CD14-positive monocyte (primary cell): Measurements from ENCODE around the gene UBAC1. TPM values are rescaled to one million over a fixed set of nuclear protein-coding genes. Genes with fewer than 3 reads are reported as not detected.

Source experiments
- DNase-seq, 3 donors: peaks; one replicate each; pipeline ENCODE4 v3.0.0-alpha.2; 2011 to 2022
- H2AFZ ChIP-seq: 2 replicates; pipeline ENCODE4 v1.6.0; 2012; ENCODE audit warnings: mild to moderate bottlenecking, low read depth, low read length, inconsistent platforms; ENCODE audit not compliant: insufficient read depth, poor library complexity, severe bottlenecking
- H3K27ac ChIP-seq, 2 donors: 1 replicate in 1 of 2; 2 replicates in 1 of 2; pipeline ENCODE4 v1.5.1; 2012 to 2013; ENCODE audit warnings: low read length in 2 of 2, control low read depth in 1 of 2, inconsistent platforms in 1 of 2, low read depth in 1 of 2, mild to moderate bottlenecking in 1 of 2
- H3K27me3 ChIP-seq, 2 donors: one replicate each; pipeline versions ENCODE4 v1.6.0 to v1.6.1; 2011 to 2013; ENCODE audit warnings: low read length in 2 of 2; ENCODE audit not compliant: control insufficient read depth in 2 of 2, insufficient read depth in 2 of 2
- H3K36me3 ChIP-seq, 2 donors: replicated peaks in 1 of 2; 1 replicate in 1 of 2; 2 replicates in 1 of 2; pipeline versions ENCODE4 v1.5.1 to v1.6.1; 2012 to 2013; ENCODE audit warnings: low read length in 2 of 2, control low read depth in 1 of 2, inconsistent platforms in 1 of 2, mild to moderate bottlenecking in 1 of 2; ENCODE audit not compliant: insufficient read depth in 2 of 2, control insufficient read depth in 1 of 2
- H3K4me1 ChIP-seq, 2 donors: 1 replicate in 1 of 2; 2 replicates in 1 of 2; pipeline versions ENCODE4 v1.5.1 to v1.6.1; 2012 to 2013; ENCODE audit warnings: low read length in 2 of 2, control low read depth in 1 of 2, inconsistent platforms in 1 of 2, mild to moderate bottlenecking in 1 of 2, moderate library complexity in 1 of 2; ENCODE audit not compliant: insufficient read depth in 2 of 2, control insufficient read depth in 1 of 2
- H3K4me2 ChIP-seq: replicated peaks from 2 replicates; pipeline ENCODE3; 2012; ENCODE audit warnings: low read length, moderate library complexity, mild to moderate bottlenecking; ENCODE audit not compliant: poor library complexity, severe bottlenecking; ENCODE audit errors: extremely low read depth
- H3K4me3 ChIP-seq, 3 experiments: fragments of 200-600 bp in 1 of 3; sonication (generic) in 1 of 3; replicated peaks in 1 of 3; 1 replicate in 2 of 3; 2 replicates in 1 of 3; pipeline ENCODE4 v1.5.1; 2011 to 2013; ENCODE audit warnings: low read length in 3 of 3, mild to moderate bottlenecking in 3 of 3, control low read depth in 2 of 3, low read depth in 2 of 3, inconsistent platforms in 1 of 3, moderate library complexity in 1 of 3
- H3K79me2 ChIP-seq: 2 replicates; pipeline ENCODE4 v1.6.0; 2012; ENCODE audit warnings: mild to moderate bottlenecking, control low read depth, inconsistent platforms, low read length, moderate library complexity; ENCODE audit not compliant: insufficient read depth
- H3K9ac ChIP-seq: 2 replicates; pipeline ENCODE4 v1.6.0; 2017; ENCODE audit warnings: low read length, mild to moderate bottlenecking; ENCODE audit not compliant: insufficient read depth, poor library complexity, severe bottlenecking
- H3K9me3 ChIP-seq, 2 donors: replicated peaks in 1 of 2; 1 replicate in 1 of 2; 2 replicates in 1 of 2; pipeline versions ENCODE4 v1.5.1 to v1.6.1; 2012 to 2013; ENCODE audit warnings: low read length in 2 of 2, control low read depth in 1 of 2; ENCODE audit not compliant: control insufficient read depth in 1 of 2, insufficient read depth in 1 of 2
- H4K20me1 ChIP-seq: 2 replicates; pipeline ENCODE4 v1.6.0; 2012; ENCODE audit warnings: mild to moderate bottlenecking, low read length, control low read depth, moderate library complexity; ENCODE audit not compliant: insufficient read depth
- H3K27ac Mint-ChIP-seq, 7 donors: one replicate each; pipeline ENCODE4 v1.8.0; 2020; ENCODE audit warnings: mild to moderate bottlenecking in 7 of 7, mixed read lengths in 7 of 7, moderate library complexity in 6 of 7, inconsistent platforms in 2 of 7
- H3K27me3 Mint-ChIP-seq, 3 donors: one replicate each; pipeline ENCODE4 v1.8.0; 2021 to 2022; ENCODE audit warnings: low read depth in 3 of 3, mild to moderate bottlenecking in 3 of 3, mixed read lengths in 3 of 3, moderate library complexity in 3 of 3, inconsistent platforms in 1 of 3
- H3K36me3 Mint-ChIP-seq, 2 donors: one replicate each; pipeline ENCODE4 v1.8.0; 2020; ENCODE audit warnings: mixed read lengths in 2 of 2, inconsistent platforms in 1 of 2, mild to moderate bottlenecking in 1 of 2
- H3K4me1 Mint-ChIP-seq: one replicate; pipeline ENCODE4 v1.8.0; 2020; ENCODE audit warnings: mild to moderate bottlenecking, mixed read lengths
- H3K4me3 Mint-ChIP-seq, 2 donors: one replicate each; pipeline ENCODE4 v1.8.0; 2020; ENCODE audit warnings: mild to moderate bottlenecking in 2 of 2, mixed read lengths in 2 of 2, moderate library complexity in 1 of 2
- H3K9me3 Mint-ChIP-seq, 7 donors: one replicate each; pipeline ENCODE4 v1.8.0; 2020 to 2022; ENCODE audit warnings: mixed read lengths in 7 of 7, mild to moderate bottlenecking in 6 of 7, moderate library complexity in 6 of 7, inconsistent platforms in 2 of 7
- WGBS: methylation state at CpG from one replicate; pipeline ENCODE4 v1.1.5; 2013; ENCODE audit warnings: missing lambda C conversion rate; ENCODE audit not compliant: insufficient coverage; 5-methylcytosine and 5-hydroxymethylcytosine counted together
- intact Hi-C, 2 donors: fragments of 100-400 bp; cut with micrococcal nuclease; formaldehyde crosslinking; loops; one replicate each; pipeline versions ENCODE4 v1.15.0 to v1.15.1; 2023
- polyA plus RNA-seq, 3 donors: library from polyadenylated mRNA; depleted of rRNA in 1 of 3; unstranded in 2 of 3; stranded (reverse) in 1 of 3; fragments of 300-500 nt in 2 of 3; fragments of >200 nt in 1 of 3; fragmentation: Illumina TruSeq in 2 of 3; gene quantifications; 1 replicate in 2 of 3; 2 replicates in 1 of 3; pipeline ENCODE4 v1.2.3, GENCODE V29; 2012 to 2021
- TF ChIP-seq, protein P1 (sequence below): fragments of 200-600 bp; IDR thresholded peaks from one replicate; pipeline ENCODE4 v1.8.0; 2022; ENCODE audit warnings: antibody characterized with exemption, mild to moderate bottlenecking

UBAC1 gene
- polyA plus RNA-seq, 3 donors: 35.8 to 63.1 (median 52.5) TPM

DNA sequence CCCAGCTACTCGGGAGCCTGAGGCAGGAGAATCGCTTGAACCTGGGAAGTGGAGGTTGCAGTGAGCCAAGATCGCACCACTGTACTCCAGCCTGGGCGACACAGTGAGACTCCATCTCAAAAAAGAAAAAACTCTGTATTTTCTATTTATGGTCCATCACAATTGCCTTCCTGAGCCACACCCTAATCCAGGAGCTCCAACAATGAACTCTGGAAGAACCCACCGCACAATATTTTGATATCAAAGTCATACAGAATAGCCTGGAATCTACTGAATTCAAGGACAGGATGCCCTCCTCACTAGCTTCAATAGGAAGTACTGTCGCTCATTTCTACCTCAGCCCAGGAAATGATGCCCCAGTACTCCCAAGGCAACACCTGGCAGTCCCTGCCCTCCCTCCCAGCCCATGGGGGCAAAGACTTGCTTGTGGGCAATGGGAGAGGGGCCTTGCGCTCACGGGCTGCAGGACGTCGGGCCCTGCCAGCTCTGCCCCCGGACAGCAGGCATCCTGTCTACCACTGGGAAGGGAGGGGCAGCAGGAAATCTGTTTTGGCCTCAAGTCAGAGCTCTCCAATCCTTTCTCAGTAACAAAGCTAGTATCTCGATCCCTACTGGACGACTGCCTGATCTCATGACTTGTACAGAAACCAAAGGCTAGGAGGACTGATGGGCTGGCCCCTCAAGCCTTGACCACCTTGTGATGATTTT, 19.7 kb downstream of the UBAC1 start:
- Histone ChIP-seq H3K4me2 (no peak overlapping the region), H3K79me2 (no peaks in the 10 kb centered on the region), H3K27me3 (no peaks in the 10 kb centered on the region), H3K9ac (no peak overlapping the region), H3K27ac (no peak overlapping the region), H3K4me1 (no peaks in the 10 kb centered on the region), H3K4me3 (no peak overlapping the region), H2AFZ (no peak overlapping the region), H4K20me1 (peaks cover 70% of the 10 kb centered on the region), H3K9me3 (no peaks in the 10 kb centered on the region), H3K36me3 (peaks cover 82 to 99% of the 10 kb centered on the region in 2 donors)
- Mint-ChIP-seq H3K36me3 (peaks cover 90 to 99% of the 10 kb centered on the region in 2 donors), H3K27ac (no peak overlapping the region), H3K9me3 (peaks cover under 1 to 13% (median 4%) of the 10 kb centered on the region in 7 donors), H3K4me1 (no peaks in the 10 kb centered on the region), H3K4me3 (no peak overlapping the region), H3K27me3 (no peaks in the 10 kb centered on the region)
- DNase-seq: no peak
- 97% methylated on average over 3 of the region's 13 CpGs for WGBS
- intact Hi-C loops: no loop called here
- TF ChIP-seq, protein P1, sequence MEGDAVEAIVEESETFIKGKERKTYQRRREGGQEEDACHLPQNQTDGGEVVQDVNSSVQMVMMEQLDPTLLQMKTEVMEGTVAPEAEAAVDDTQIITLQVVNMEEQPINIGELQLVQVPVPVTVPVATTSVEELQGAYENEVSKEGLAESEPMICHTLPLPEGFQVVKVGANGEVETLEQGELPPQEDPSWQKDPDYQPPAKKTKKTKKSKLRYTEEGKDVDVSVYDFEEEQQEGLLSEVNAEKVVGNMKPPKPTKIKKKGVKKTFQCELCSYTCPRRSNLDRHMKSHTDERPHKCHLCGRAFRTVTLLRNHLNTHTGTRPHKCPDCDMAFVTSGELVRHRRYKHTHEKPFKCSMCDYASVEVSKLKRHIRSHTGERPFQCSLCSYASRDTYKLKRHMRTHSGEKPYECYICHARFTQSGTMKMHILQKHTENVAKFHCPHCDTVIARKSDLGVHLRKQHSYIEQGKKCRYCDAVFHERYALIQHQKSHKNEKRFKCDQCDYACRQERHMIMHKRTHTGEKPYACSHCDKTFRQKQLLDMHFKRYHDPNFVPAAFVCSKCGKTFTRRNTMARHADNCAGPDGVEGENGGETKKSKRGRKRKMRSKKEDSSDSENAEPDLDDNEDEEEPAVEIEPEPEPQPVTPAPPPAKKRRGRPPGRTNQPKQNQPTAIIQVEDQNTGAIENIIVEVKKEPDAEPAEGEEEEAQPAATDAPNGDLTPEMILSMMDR: no peak

DNA sequence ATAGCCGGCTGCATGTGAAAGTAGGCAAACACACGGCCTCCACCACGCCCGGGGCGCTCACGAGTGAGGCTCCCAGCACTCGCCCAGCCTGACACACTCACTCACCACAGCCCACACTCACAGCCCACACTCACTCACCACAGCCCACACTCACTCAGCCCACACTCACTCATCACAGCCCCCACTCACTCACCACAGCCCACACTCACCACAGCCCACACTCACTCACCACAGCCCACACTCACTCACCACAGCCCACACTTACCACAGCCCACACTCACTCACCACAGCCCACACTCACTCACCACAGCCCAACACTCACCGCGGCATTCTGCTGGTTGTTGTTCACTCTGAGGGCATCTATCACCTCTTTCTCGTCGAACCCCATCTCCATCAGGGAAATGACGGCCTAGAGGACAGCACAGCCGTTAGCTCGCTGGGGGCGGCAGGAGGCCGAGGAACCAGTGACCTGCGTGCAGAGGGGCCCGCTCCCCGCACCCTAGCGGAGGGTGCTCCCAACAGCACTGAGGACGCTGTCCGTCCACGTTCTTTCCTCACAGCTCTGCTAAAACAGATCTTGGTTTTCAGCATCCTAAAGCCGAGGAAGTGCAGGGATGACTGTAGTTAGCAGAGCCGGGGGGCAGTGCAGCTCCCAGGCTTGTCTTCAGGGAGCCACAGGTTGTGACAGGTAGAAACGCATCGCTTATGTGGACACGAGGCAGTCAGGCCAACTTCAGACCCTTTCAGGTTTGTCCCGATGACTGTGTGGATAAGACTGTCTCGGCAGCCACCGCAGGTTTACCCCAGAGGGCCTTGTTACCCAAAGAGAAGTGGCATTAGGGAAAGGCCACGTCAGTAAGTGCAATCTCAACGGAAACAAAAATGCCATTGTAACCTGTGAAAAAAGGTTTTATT, 21.6 kb downstream of the UBAC1 start:
- no peaks in the 10 kb centered on the region for H3K9me3 ChIP-seq
- no peak overlapping the region for H3K27ac ChIP-seq
- TF ChIP-seq, protein P1: no peak
- H4K20me1 ChIP-seq: peaks cover 57% of the 10 kb centered on the region
- no peaks in the 10 kb centered on the region for H3K4me1 ChIP-seq
- H3K36me3 Mint-ChIP-seq: peaks cover 86 to 99% of the 10 kb centered on the region in 2 donors
- intact Hi-C loops: no loop called here
- H3K4me2 ChIP-seq: no peak overlapping the region
- H3K27me3 ChIP-seq: no peaks in the 10 kb centered on the region
- peaks cover 1 to 13% (median 4%) of the 10 kb centered on the region in 7 donors for H3K9me3 Mint-ChIP-seq
- H3K27ac Mint-ChIP-seq: peak overlapping the region in 2 of 7 donors; percentile 61 to 72
- DNase-seq: no peak
- no peaks in the 10 kb centered on the region for H3K27me3 Mint-ChIP-seq
- H3K79me2 ChIP-seq: no peaks in the 10 kb centered on the region
- no peak overlapping the region for H2AFZ ChIP-seq
- peaks cover 70 to 99% of the 10 kb centered on the region in 2 donors for H3K36me3 ChIP-seq
- no peak overlapping the region for H3K4me3 ChIP-seq
- H3K4me3 Mint-ChIP-seq: no peak overlapping the region
- no peak overlapping the region for H3K9ac ChIP-seq
- H3K4me1 Mint-ChIP-seq: no peaks in the 10 kb centered on the region
- 87% methylated on average over 33 of the region's 33 CpGs for WGBS
